CD4-positive, alpha-beta T cell treated with Interleukin-4 for 4 hours (primary cell): ENCODE data around the gene SYNPR.

Experiments
- DNase-seq: peaks from one replicate; pipeline ENCODE4 v3.0.0-alpha.2; 2020

SYNPR gene

DNA sequence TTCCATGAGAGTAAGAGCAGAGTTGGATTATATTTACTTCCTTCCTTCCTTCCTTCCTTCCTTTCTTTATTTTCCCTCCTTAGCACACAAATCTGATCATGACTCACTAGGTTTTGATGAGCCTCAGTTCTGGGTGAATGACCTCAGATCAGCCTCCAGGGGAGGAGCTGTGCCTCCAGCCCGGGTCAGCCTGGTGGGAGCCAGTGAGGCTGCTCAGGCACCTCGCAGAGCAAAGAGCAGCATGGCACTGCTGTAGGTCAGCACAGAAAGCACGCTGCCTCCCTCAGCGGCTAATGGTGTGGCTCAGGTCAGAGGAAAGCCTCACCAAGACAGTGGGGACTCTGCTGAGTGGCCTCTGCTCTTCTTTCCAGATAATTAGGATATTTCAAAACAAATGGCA, 108.5 kb downstream of the SYNPR start:
- DNase-seq, result no peak

DNA sequence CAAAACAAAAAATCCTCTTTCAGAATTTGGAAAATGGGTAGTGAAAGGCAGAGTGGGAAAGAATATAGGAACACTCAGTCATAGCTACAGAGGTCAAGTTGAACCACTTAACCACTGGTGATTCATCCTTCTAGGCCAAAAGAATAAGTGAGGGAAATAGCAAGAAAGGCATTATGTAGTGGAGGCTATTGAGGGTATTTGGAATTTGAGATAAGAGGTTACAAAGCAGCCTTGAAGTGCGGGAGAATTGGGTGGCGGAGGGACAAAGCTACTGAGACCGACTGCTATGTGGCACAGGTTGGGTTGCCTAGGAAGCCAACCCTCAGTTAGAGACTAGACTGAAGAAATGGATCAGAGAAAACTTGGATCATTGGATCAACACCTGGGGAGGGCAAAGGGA, 109.5 kb downstream of the SYNPR start:
- DNase-seq, result no peak

DNA sequence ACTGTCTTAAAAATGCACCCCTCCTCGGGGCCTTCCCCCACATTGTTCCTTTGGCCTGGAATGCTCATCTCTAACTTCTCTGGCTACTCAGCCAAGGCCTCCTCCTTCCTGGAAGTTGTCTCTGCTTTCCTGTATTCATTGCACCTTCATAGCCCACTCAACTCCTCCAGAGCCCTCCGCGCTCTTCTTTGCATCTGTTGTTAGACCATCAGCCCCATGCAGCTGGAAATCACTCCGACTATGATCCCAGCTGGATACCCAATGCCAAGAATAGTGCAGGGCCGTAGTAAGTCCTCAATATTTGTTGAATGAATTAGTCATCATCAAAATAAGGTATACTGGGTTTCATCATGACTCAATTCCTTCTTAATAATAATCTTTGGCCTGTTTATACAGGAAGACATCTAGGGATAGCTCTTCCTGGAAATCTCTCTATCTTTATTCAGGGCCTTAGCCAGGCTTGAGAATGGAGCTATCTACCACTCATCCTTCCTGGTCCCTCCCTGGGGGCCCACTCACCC, 112.7 kb downstream of the SYNPR start:
- no peak for DNase-seq

DNA sequence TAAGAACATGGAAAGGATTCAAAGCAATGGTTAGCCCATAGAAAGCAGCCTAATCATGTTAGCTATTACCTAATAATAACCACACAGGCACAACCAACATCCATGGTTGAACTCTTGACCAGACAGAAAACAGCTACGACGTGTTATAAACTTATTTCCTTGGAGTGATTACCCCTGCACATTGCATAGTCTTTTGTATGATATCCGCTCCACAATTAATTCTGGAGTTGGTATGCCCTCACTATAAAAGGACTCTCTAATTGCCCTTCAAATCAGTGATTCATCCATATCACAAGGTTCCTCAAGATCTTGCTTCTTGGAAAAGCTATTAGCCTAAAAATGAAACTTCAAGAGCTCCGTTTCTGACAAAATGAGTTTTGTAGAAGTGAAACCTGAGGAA, 117.9 kb downstream of the SYNPR start:
- no peak for DNase-seq

DNA sequence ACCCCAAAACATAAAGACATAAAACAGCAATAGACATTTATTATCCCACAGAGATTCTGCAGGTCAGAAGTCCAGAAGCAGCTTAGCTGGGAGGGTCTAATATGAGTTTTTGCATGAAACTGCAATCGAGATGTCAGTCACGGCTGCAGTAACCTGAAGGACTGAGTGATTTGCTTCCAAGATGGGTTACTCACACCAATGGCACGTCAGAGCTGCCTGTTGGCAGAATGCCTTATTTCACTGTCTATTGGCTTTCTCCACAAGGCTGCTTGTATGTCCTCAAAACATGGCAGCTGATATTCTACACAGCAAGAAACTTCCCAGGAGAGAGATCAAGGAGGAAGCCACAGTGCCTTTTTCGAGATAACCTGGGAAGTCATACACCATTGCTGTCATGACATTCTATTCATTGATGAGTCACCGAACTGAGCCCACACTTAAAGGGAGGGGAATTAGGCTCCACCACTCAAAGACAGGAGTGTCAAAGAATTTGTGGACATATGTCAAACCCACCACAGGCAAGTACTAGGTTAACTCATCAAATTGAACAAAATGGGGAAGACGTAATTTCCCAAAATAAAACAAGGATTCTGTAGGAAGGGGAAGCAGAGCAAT, 122.2 kb downstream of the SYNPR start:
- DNase-seq, result no peak

DNA sequence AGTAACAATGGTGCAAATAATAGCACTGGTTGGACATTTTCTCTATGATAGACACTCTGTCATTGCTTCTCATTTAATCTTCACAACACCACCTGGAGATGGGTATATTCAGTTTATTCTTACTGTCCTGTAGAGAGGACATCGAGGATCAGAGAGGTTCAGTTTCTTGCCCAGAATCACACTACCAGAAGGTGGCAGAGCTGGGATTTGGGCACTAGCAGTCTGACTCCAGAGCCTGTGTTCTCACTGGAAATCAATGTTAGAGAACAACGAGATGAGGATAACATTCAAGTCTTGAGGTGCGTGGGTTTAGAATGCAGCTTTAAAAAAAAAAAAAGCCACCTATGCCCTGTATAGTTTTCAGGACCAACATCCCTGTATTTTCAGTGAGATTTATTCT, 127.8 kb downstream of the SYNPR start:
- DNase-seq, result no peak

DNA sequence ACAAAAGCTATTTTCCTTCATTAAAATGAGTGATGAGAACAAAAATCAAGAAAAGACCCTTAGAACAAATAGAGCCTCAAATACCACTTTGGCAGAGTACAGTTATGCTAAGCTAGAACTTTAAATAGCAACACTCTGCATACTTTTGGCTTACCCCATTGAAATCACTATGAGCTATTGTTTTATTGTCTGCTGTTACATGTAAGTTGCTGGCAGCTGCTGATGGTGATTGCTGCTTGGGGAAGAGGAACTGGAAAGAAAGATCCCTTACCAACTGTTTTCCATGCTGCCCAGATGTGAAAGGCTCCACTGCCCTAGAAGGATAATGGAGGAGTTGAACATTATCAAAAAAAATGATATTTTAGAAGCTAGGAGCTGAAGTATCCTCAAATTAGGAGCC, 135.4 kb downstream of the SYNPR start:
- no peak for DNase-seq

DNA sequence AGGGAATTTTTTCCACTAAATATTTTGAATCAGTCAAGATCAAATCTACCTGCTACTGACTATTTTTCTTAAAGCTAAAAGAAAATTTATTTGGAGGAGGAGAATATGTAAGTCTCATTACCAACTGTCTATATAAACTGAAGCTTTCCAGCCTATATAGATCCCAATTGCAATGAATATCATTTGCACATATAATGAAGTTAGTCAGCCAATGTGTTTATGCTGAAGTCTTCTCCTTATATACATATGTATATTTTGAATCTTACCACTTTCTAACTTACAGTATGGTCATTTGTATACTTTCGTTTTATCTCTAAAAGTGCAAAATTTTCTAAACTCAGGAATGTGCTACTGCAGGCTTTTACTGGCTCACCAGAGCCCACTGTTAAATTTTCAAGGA, 136.5 kb downstream of the SYNPR start:
- DNase-seq, result no peak

DNA sequence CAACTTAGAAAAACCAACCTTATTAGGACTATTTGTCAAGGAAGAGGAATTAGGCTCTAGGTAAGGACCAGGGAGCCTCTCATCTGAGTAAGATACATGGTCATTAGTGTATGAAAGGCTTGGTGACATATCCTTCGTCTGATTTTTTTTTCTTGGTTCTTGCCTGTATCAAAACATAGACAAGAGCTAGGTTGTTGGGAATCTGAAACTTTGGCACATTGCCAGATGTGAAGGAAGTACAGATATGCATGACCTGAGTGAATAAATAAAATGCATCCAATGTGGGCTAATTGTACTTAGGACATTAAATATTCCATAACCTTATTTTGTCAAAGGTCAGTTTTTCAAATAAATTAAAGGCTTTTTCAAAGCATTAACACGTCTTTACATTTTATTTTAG, 151.8 kb downstream of the SYNPR start:
- DNase-seq, result no peak

DNA sequence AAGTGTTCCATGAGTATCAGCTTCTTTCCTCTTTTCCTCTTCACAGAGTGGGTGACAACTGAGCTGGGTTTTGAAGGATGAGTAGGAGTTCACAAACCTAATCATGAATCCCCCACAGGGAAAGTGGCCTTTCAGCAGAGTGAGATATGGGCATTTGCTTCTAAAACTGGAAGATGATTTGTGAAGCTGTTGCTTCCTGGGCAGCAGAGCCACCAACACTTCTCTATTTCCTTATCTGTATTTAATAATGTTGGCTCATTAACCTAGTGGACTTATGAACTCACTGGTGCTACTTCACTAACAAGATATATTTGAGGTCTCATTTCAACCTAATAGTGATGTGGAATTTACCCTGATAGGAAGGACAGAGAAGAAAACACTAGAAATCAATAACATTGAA, 152.8 kb downstream of the SYNPR start:
- no peak for DNase-seq

DNA sequence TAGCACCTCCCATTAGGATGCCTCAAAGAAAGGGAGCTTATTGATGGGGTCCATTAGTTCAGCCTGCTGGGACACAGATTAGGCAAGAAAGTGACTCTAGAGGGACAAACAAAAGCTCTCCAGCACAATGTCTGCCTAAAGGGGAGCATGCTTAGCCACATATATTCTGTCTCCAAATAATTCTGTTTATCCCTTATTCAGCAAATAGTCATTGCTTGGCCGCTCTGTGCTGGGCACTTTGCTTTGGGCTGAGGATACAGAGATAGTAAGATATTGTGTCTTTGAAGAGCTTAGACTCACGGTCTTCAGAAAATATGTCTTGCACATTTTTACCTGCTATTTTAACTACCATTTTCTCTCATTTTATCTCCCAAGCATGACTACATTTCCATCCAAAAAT, 159.8 kb downstream of the SYNPR start:
- no peak for DNase-seq

DNA sequence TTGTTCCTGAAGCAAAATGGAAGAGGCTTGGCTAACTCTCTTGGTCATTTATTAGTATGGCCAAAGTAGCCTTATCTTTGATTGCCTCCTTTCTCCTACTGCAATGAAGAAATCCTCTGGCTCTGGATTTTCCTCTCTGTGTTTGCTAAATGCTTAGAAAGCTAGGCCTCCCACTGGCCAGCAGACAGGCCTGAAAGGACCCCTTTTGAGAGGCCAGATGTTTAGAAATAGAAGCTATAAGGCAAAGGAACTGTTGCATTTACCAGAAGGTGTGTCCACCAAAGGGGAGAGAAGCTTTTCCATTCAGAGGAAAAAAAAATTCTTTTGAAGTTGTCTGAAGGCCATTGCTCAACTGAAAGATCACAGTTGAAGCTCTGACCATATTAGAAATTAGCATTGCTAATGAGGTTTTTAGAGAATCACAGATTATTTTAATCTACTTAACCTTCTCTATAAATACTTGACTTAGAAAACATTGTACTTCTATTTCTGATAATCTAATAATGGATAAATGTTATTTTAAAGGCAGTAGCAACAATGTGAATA, 160.8 kb downstream of the SYNPR start:
- DNase-seq, result no peak

DNA sequence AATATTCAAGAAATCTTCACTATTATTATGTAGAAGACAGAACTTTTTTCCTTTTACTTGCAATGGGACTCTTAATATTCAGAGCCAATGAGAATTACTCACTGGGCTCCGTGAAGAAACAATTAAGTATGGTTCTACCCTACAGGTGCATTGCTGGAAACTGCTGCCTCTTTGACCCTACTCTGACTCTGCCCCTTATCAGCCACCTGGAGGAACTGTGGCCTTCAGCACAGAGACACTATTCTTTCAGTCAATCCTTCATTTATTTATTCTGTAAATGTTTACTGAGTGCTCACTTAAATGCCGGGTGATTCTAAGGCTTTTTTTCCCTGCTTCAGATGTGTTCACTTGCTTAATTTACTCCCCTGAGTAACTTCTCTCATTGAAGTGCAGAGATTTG, 163.2 kb downstream of the SYNPR start:
- DNase-seq, result no peak

DNA sequence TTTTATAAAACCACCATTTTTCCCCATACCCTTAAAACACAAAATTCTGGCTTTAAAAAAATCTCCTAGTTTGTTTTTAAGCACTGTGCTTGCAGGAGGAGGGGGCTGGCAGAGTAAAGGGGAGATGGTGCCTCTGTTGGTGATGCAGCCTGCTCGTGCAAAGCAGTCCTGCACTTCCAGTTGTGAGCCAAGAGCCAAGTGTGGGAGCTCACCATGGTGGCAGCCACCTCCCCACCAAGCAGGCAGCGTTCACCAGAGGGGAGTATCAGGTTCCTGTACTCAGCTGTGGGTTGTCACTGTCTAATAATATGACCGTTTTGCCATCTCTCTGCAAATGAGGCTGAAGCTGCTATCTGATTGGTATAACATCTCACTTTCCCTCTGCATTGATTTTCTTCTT, 164.8 kb downstream of the SYNPR start:
- no peak for DNase-seq

DNA sequence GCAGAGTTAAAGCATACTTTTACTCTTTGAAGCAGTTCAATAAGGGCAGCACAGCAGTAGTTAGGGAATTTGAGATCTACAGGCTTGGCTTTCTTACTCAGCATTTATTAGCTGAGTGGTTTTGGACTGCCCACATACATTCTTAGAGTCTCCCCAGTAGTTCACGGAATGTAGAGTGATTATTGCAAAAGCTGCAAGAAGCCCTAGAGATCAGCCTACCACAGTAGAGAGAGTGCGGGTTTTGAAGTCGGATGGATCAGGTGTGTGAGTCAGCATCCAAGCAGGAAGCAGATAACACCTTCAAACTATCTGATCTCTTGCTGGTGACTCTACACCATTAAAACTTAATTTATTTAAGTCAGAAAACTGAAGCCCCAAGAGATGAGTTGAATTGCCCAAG, 171.9 kb downstream of the SYNPR start:
- DNase-seq, result no peak

DNA sequence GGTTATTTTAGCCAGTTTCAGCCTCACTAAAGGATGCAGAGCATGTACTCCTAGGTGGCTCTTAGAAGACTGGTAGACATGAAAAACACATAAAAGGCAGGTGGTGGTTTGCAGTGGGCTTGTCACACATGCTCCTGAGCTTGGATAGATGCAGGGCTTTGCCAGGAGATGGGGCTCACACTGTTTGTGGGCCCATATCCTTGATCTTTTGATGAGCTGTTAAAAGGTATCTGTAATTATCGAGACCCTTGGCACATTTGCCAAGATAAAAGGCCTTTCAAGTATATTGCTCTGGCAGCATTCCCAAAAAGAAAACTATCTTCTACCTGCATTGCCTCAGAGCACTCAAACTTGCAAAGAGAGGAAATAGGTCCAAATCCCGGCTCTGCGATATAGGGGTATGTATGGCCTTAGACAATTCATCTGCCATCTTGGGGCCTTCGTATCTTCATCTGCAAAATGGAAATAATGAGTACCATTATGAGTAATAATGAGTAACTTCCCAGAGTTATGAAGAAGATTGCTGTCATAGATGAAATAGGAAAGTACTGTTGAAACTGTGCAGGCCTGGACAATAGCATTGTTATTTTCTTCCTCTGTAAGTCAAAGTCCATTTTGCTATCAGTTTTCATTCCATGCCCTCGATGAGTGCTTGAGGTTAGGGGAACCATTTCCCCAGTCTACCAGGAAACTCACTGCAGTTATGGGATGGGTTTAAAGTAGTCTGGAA, 172.7 kb downstream of the SYNPR start:
- DNase-seq, result no peak

DNA sequence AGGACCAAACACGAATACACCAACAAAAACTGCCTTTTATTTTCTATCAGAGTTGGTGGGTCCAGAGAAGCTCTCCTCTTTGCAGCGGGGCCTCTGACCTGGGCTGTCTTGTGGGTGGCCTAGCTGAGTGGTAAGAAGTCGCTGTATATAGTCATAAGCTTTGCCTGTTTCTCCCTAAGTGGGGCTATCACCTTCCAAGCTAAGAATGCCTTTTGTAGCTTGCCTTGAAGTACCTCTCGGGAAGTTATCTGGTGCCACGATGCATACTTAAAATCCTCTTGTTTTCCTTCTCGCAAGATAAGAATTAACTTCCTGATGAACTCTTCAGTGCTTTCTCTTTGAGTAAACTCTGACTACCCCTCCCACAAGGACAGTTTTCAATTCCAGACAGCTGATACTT, 178.8 kb downstream of the SYNPR start:
- DNase-seq, result no peak

DNA sequence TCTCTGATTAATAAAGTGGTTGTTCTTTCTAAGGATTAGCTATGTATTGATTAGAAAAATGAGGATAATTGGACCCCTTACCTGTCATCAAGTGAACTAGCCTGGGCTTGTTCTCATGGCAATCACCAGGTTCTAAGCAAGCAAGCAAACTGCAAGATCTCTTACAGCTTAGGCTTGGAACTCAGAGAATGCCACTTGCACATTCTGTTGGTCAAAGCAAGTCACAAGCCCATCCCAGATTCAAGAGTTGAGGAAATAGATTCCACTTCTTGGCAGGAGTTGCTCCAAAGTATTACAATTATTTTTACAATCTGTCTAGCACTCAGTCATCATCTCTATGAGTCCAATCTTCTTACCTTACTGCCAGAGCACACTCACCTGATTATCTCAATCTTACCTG, 180.3 kb downstream of the SYNPR start:
- no peak for DNase-seq

DNA sequence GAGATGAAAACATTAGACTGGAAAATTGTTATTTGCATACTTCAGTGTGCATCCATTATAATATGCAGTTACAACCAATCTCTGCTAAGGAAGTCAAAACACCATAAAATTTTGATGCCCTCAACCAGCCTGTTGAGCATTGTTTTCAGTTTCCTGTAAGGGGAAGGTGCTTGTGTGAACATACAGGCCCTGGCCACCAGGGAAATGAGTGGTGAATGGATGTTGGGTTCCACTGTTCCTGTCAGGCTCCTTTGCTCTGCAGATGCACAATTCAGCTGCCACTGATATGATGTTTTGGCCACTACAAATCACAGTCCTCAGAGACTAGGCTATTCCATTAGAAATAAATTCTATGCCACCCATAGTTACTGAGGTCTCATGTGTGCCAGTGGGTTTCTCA, 184.6 kb downstream of the SYNPR start:
- DNase-seq, result no peak

DNA sequence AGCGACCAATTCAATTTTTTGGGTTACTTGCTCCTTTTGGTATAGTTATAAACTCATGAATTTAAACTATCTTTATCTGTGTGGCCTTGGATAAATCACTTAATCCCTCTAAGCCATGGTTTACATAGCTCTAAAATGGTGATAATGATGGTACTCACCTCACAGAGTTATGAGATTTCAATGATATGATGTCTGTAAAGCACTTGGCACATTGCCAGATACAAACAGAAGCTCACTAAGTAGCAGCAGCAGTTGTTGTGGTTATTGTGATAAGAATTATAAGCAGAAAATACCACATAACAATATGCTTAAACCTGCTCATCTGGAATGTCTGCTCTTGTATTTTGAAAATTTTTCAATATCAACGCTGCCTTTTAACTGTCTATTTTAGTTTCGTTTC, 189.3 kb downstream of the SYNPR start:
- DNase-seq, result no peak

DNA sequence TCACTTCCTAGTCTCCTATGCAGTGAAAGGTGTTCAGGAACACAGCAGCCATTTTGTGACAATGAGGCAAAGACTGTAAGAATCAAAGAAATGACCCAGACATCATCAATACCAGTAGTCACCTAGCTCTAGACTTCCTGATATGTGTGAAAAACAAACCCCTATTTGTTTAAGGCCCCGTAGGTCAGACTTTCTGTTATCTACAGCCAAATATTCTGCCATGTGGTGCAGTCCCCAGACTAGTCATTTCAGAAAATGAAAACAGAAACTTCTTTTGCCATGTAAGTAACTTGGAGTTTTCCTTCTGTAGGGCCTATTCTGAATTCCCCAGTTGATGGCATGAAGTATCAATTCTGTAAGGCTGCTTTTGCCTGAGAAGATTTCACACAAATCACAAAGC, 192.6 kb downstream of the SYNPR start:
- DNase-seq, result no peak

DNA sequence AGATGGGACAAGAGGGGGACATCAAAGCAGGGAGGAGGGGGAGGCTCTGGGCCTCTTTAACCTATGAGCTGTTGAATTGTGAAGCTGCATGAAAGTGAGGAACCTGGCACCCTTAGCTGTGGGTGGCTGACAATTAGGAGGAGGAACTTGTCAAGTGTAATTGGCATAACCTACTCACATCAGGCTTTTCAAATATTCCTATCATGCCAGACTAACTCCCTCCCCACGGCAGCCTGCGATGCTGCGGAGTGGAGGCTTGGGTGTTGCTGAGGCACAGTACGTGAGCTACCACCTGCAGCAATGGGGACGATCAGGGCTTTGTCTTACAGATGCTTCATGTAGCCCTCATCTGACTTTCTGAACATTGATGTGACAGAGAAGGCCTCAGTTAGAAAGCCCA, 193.7 kb downstream of the SYNPR start:
- no peak for DNase-seq

DNA sequence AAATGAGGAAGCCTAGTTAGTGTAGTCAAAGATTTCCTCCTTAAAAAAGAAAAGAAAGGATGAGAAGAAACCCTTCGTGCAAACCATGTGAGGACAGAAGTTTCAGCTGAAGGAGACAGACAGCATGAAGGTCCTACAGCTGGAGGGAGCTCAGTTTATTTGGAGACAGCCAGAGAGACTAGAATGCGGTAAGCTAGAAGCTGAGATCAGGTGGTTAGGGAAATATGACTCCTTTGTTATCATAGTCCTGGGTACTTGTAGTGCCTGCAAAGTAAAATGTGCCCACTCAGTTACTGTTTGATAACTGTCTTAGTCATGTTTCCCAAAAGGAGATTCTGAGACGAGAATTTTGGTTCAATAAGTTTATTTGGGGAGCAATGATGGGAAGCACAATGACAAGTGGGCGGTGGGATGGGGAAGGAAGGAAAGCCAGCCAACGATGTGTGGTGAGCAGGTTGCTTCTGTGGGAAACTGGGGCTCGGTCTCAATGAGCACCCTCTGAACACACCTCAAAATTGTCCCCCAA, 195.6 kb downstream of the SYNPR start:
- DNase-seq, result no peak

DNA sequence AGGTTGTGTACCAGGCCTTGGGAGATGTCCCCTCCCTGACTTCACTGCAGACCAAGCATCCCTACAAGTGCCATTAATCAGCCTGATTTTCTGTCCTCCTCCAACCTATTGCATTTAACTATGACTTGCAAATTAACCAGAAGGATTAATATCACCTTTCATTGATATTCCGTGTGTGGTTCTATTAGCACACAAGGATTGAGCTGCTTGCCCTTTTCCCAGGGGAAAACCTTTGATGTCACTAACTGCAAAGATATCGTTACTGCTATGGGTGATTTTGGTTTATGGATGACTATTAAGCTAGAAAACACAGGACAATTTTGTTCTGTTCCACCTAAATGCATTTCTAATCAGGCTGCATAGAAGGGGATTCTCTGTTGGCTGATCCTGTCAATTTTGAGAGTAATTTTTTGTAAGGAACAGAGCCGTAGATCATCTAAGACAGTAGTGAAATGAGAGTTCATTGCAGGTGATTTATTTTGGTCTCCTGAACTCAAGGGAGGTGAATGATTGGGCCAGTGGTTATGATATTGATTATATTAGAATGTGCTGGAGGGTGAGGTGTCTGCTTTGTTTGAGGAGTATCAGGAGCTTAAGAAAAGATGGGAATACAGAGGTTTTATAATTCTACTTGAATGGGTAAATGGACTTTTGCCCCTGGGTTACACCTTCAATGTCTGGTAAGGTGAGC, 196.9 kb downstream of the SYNPR start:
- no peak for DNase-seq
